GM23338 (cell line): ENCODE data around the gene ZBED5. TPM values are rescaled to one million over a fixed set of nuclear protein-coding genes. Genes with fewer than 3 reads are reported as not detected.

Experiments used
- ATAC-seq: fragments of 200-7000 bp; cut with Tn5 transposase; 3 replicates; pipeline ENCODE4 v1.9.1; 2020
- DNase-seq: peaks from one replicate; pipeline ENCODE4 v3.0.0-alpha.2; 2015; ENCODE audit warnings: low spot score
- H2AFZ ChIP-seq: fragments of 200-600 bp; sonication (generic); 2 replicates; pipeline ENCODE4 v1.8.0; 2016; ENCODE audit warnings: antibody characterized with exemption, mild to moderate bottlenecking, moderate library complexity
- H3F3A ChIP-seq: fragments of 200-600 bp; sonication (generic); replicated peaks from 2 replicates; pipeline ENCODE4 v1.8.0; 2017; ENCODE audit warnings: antibody characterized with exemption, mixed run types, low read depth
- H3K27ac ChIP-seq: fragments of 200-600 bp; sonication (generic); 2 replicates; pipeline ENCODE4 v1.6.1; 2016; ENCODE audit warnings: low read depth
- H3K27me3 ChIP-seq: fragments of 200-600 bp; sonication (generic); 2 replicates; pipeline ENCODE4 v1.8.0; 2016; ENCODE audit warnings: mild to moderate bottlenecking, mixed run types, moderate library complexity; ENCODE audit not compliant: insufficient read depth
- H3K36me3 ChIP-seq: fragments of 200-600 bp; sonication (generic); 2 replicates; pipeline ENCODE4 v1.8.0; 2016; ENCODE audit warnings: mild to moderate bottlenecking; ENCODE audit not compliant: insufficient read depth
- H3K4me1 ChIP-seq: fragments of 200-600 bp; sonication (generic); 2 replicates; pipeline ENCODE4 v1.8.0; 2016; ENCODE audit warnings: mild to moderate bottlenecking, moderate library complexity; ENCODE audit not compliant: insufficient read depth
- H3K4me2 ChIP-seq: fragments of 200-600 bp; sonication (generic); 2 replicates; pipeline ENCODE4 v1.7.1; 2017; ENCODE audit warnings: mixed run types
- H3K4me3 ChIP-seq: fragments of 200-600 bp; sonication (generic); 2 replicates; pipeline ENCODE4 v1.6.1; 2016; ENCODE audit warnings: mixed run types
- H3K79me2 ChIP-seq: fragments of 200-600 bp; sonication (generic); replicated peaks from 2 replicates; pipeline ENCODE4 v1.8.0; 2017; ENCODE audit warnings: mild to moderate bottlenecking; ENCODE audit not compliant: insufficient read depth
- H3K9me2 ChIP-seq: fragments of 200-600 bp; sonication (generic); 2 replicates; pipeline ENCODE4 v1.8.0; 2017; ENCODE audit not compliant: insufficient read depth
- H4K20me1 ChIP-seq: fragments of 200-600 bp; sonication (generic); replicated peaks from 2 replicates; pipeline ENCODE4 v1.8.0; 2017; ENCODE audit warnings: mild to moderate bottlenecking; ENCODE audit not compliant: insufficient read depth
- H3K27ac Mint-ChIP-seq: 2 replicates; pipeline ENCODE4 v1.8.0; 2020; ENCODE audit warnings: inconsistent platforms, mild to moderate bottlenecking, moderate library complexity, mixed read lengths
- H3K27me3 Mint-ChIP-seq: 3 replicates; pipeline ENCODE4 v1.8.0; 2022; ENCODE audit warnings: low read depth, mild to moderate bottlenecking, moderate library complexity, mixed read lengths, inconsistent platforms; ENCODE audit not compliant: insufficient read depth, poor library complexity
- H3K36me3 Mint-ChIP-seq: 3 replicates; pipeline ENCODE4 v1.8.0; 2021; ENCODE audit warnings: low read depth, mild to moderate bottlenecking, inconsistent platforms, moderate library complexity, mixed read lengths
- H3K4me1 Mint-ChIP-seq: 3 replicates; pipeline ENCODE4 v1.8.0; 2020; ENCODE audit warnings: mild to moderate bottlenecking, inconsistent platforms, mixed read lengths
- H3K4me3 Mint-ChIP-seq: 3 replicates; pipeline ENCODE4 v1.8.0; 2021; ENCODE audit warnings: moderate library complexity, mild to moderate bottlenecking, inconsistent platforms, mixed read lengths
- H3K9me3 Mint-ChIP-seq: 3 replicates; pipeline ENCODE4 v1.8.0; 2020; ENCODE audit warnings: moderate library complexity, mild to moderate bottlenecking, inconsistent platforms, mixed read lengths
- NANOG ChIP-seq: IDR thresholded peaks from 2 replicates; pipeline ENCODE4 v1.6.1; 2016; ENCODE audit warnings: antibody characterized with exemption, borderline replicate concordance
- POLR2AphosphoS5 ChIP-seq: IDR thresholded peaks from 2 replicates; pipeline ENCODE4 v1.6.1; 2016; ENCODE audit warnings: antibody characterized with exemption, low read depth
- STAT1 ChIP-seq: IDR thresholded peaks from one replicate; pipeline ENCODE4 v1.6.1; 2016; ENCODE audit warnings: antibody characterized with exemption; ENCODE audit not compliant: unreplicated experiment
- polyA plus RNA-seq: library from polyadenylated mRNA; unstranded; fragments of >200 nt; fragmentation: Nextera tagmentation; extraction: Ambion mirVana; gene quantifications from 2 replicates; pipeline ENCODE4 v1.2.1, GENCODE V29; 2016
- total RNA-seq: library from RNA; depleted of rRNA; stranded (reverse); fragments of >200 nt; shearing (Covaris generic); gene quantifications from 2 replicates; pipeline ENCODE4 v1.2.3, GENCODE V29; 2014
- TF ChIP-seq, protein P1 (sequence below): fragments of 250-450 bp; sonication (Bioruptor Pico); IDR thresholded peaks from 2 replicates; pipeline ENCODE4 v1.5.0; 2020; ENCODE audit warnings: mild to moderate bottlenecking, moderate library complexity
- TF ChIP-seq, protein P2 (sequence below): IDR thresholded peaks from one replicate; pipeline ENCODE4 v1.6.1; 2018; ENCODE audit warnings: antibody characterized with exemption; ENCODE audit not compliant: unreplicated experiment

The ZBED5 gene
- total and polyA plus RNA-seq, 2 experiments from 2014 or later: 54.1 to 56.3 TPM

DNA sequence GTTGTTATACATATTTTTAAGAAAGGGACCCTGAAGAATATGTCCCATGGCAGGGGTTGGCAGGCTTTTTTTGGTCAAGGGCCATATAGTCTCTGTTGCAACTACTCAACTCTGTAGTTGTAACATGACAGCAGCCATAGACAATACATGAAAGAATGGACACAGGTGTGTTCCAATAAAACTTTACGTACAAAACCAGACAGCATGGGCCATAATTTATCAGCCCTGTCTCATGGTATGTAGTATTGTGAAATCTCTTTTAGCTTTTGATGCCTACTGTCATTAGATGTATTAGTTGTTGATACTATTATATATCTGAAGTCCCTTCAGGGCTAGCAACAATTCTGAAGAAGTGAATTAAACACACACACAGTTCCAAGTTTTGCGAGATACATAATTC, 2.6 kb downstream of the ZBED5 start:
- H3K27ac Mint-ChIP-seq: no peak overlapping the region
- H3K9me2 ChIP-seq: no peaks in the 10 kb centered on the region
- no peak overlapping the region for H3K4me3 ChIP-seq
- H3F3A ChIP-seq: peaks cover 8% of the 10 kb centered on the region; the same call in 1 of the 2 replicates
- H3K27me3 Mint-ChIP-seq: peaks cover 8% of the 10 kb centered on the region
- H3K36me3 ChIP-seq: peaks cover 35% of the 10 kb centered on the region
- peaks cover 13% of the 10 kb centered on the region for H3K4me1 Mint-ChIP-seq
- DNase-seq: no peak
- peaks cover 45% of the 10 kb centered on the region for H3K36me3 Mint-ChIP-seq
- no peaks in the 10 kb centered on the region for H3K9me3 Mint-ChIP-seq
- no peaks in the 10 kb centered on the region for H3K27me3 ChIP-seq
- no peak overlapping the region for H3K4me3 Mint-ChIP-seq
- peaks cover 46% of the 10 kb centered on the region for H3K79me2 ChIP-seq
- H3K4me1 ChIP-seq: peaks cover 17% of the 10 kb centered on the region
- H2AFZ ChIP-seq: no peak overlapping the region
- peaks cover 8% of the 10 kb centered on the region for H4K20me1 ChIP-seq
- H3K27ac ChIP-seq: no peak overlapping the region
- H3K4me2 ChIP-seq: no peak overlapping the region
- ATAC-seq: no peak
- no peak for TF ChIP-seq NANOG
- TF ChIP-seq STAT1: no peak
- TF ChIP-seq, protein P1, sequence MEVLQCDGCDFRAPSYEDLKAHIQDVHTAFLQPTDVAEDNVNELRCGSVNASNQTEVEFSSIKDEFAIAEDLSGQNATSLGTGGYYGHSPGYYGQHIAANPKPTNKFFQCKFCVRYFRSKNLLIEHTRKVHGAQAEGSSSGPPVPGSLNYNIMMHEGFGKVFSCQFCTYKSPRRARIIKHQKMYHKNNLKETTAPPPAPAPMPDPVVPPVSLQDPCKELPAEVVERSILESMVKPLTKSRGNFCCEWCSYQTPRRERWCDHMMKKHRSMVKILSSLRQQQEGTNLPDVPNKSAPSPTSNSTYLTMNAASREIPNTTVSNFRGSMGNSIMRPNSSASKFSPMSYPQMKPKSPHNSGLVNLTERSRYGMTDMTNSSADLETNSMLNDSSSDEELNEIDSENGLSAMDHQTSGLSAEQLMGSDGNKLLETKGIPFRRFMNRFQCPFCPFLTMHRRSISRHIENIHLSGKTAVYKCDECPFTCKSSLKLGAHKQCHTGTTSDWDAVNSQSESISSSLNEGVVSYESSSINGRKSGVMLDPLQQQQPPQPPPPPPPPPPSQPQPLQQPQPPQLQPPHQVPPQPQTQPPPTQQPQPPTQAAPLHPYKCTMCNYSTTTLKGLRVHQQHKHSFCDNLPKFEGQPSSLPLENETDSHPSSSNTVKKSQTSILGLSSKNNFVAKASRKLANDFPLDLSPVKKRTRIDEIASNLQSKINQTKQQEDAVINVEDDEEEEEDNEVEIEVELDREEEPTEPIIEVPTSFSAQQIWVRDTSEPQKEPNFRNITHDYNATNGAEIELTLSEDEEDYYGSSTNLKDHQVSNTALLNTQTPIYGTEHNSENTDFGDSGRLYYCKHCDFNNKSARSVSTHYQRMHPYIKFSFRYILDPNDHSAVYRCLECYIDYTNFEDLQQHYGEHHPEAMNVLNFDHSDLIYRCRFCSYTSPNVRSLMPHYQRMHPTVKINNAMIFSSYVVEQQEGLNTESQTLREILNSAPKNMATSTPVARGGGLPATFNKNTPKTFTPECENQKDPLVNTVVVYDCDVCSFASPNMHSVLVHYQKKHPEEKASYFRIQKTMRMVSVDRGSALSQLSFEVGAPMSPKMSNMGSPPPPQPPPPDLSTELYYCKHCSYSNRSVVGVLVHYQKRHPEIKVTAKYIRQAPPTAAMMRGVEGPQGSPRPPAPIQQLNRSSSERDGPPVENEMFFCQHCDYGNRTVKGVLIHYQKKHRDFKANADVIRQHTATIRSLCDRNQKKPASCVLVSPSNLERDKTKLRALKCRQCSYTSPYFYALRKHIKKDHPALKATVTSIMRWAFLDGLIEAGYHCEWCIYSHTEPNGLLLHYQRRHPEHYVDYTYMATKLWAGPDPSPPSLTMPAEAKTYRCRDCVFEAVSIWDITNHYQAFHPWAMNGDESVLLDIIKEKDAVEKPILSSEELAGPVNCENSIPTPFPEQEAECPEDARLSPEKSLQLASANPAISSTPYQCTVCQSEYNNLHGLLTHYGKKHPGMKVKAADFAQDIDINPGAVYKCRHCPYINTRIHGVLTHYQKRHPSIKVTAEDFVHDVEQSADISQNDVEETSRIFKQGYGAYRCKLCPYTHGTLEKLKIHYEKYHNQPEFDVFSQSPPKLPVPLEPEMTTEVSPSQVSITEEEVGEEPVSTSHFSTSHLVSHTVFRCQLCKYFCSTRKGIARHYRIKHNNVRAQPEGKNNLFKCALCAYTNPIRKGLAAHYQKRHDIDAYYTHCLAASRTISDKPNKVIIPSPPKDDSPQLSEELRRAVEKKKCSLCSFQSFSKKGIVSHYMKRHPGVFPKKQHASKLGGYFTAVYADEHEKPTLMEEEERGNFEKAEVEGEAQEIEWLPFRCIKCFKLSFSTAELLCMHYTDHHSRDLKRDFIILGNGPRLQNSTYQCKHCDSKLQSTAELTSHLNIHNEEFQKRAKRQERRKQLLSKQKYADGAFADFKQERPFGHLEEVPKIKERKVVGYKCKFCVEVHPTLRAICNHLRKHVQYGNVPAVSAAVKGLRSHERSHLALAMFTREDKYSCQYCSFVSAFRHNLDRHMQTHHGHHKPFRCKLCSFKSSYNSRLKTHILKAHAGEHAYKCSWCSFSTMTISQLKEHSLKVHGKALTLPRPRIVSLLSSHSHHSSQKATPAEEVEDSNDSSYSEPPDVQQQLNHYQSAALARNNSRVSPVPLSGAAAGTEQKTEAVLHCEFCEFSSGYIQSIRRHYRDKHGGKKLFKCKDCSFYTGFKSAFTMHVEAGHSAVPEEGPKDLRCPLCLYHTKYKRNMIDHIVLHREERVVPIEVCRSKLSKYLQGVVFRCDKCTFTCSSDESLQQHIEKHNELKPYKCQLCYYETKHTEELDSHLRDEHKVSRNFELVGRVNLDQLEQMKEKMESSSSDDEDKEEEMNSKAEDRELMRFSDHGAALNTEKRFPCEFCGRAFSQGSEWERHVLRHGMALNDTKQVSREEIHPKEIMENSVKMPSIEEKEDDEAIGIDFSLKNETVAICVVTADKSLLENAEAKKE (CRISPR knock-in tag): no peak
- TF ChIP-seq, protein P2, sequence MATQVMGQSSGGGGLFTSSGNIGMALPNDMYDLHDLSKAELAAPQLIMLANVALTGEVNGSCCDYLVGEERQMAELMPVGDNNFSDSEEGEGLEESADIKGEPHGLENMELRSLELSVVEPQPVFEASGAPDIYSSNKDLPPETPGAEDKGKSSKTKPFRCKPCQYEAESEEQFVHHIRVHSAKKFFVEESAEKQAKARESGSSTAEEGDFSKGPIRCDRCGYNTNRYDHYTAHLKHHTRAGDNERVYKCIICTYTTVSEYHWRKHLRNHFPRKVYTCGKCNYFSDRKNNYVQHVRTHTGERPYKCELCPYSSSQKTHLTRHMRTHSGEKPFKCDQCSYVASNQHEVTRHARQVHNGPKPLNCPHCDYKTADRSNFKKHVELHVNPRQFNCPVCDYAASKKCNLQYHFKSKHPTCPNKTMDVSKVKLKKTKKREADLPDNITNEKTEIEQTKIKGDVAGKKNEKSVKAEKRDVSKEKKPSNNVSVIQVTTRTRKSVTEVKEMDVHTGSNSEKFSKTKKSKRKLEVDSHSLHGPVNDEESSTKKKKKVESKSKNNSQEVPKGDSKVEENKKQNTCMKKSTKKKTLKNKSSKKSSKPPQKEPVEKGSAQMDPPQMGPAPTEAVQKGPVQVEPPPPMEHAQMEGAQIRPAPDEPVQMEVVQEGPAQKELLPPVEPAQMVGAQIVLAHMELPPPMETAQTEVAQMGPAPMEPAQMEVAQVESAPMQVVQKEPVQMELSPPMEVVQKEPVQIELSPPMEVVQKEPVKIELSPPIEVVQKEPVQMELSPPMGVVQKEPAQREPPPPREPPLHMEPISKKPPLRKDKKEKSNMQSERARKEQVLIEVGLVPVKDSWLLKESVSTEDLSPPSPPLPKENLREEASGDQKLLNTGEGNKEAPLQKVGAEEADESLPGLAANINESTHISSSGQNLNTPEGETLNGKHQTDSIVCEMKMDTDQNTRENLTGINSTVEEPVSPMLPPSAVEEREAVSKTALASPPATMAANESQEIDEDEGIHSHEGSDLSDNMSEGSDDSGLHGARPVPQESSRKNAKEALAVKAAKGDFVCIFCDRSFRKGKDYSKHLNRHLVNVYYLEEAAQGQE: no peak
- no peak for TF ChIP-seq POLR2AphosphoS5
